GM18909 (cell line): ENCODE measurements around the gene NEUROD2.
"Not testable (repeated sequence)": the region's sequence is repeated elsewhere in the genome, so short reads cannot be mapped to it uniquely, and the experiment has no call there.

Experiments
- ATAC-seq: cut with Tn5 transposase; IDR thresholded peaks from one replicate; pipeline ENCODE4 v1.9.1; 2021; ENCODE audit warnings: mild to moderate bottlenecking; ENCODE audit not compliant: unreplicated experiment, poor library complexity

The NEUROD2 gene

GRCh38 chr17:39591958-39592954 lies 15.5 kb downstream of the NEUROD2 start:
- no peak for ATAC-seq

- ATAC-seq, result not testable (repeated sequence)
These were observed 17.5 kb downstream of the NEUROD2 start for GRCh38 chr17:39590180-39590579.

- ATAC-seq, result no peak
These were observed 25.1 kb downstream of the NEUROD2 start for GRCh38 chr17:39582658-39583057.

- ATAC-seq, result no peak
These were observed 26.0 kb downstream of the NEUROD2 start for GRCh38 chr17:39581759-39582085.

- no peak for ATAC-seq
These were observed 26.5 kb downstream of the NEUROD2 start for GRCh38 chr17:39581071-39581758.

- no peak for ATAC-seq
These were observed 27.6 kb downstream of the NEUROD2 start for GRCh38 chr17:39580082-39580468.

GRCh38 chr17:39579318-39580081 lies 28.2 kb downstream of the NEUROD2 start:
- ATAC-seq, result no peak

GRCh38 chr17:39578272-39578671 lies 29.4 kb downstream of the NEUROD2 start:
- ATAC-seq, result no peak

- no peak for ATAC-seq
These were observed 31.5 kb downstream of the NEUROD2 start for GRCh38 chr17:39576187-39576586.

- ATAC-seq, result no peak
These were observed 34.0 kb downstream of the NEUROD2 start for GRCh38 chr17:39573447-39574298.

- no peak for ATAC-seq
These were observed 35.6 kb downstream of the NEUROD2 start for GRCh38 chr17:39572121-39572520.

- no peak for ATAC-seq
These were observed 38.6 kb downstream of the NEUROD2 start for GRCh38 chr17:39569126-39569525.

GRCh38 chr17:39568702-39569101 lies 39.0 kb downstream of the NEUROD2 start:
- ATAC-seq, result no peak

GRCh38 chr17:39566094-39566850 lies 41.4 kb downstream of the NEUROD2 start:
- ATAC-seq, result no peak

- no peak for ATAC-seq
These were observed 43.4 kb downstream of the NEUROD2 start for GRCh38 chr17:39564211-39564848.

- no peak for ATAC-seq
These were observed 44.2 kb downstream of the NEUROD2 start for GRCh38 chr17:39563476-39563875.

- ATAC-seq, result no peak
These were observed 44.7 kb downstream of the NEUROD2 start for GRCh38 chr17:39562976-39563375.

- ATAC-seq, result no peak
These were observed 45.3 kb downstream of the NEUROD2 start for GRCh38 chr17:39562395-39562794.

- ATAC-seq, result no peak
These were observed 51.3 kb downstream of the NEUROD2 start for GRCh38 chr17:39556423-39556822.
